ENCODE results near the gene SPI1.

SPI1 gene

GRCh38 chr11:47415091-47415854, 36.9 kb upstream of the SPI1 start:
- TF ChIP-seq CTCF (IDR thresholded peaks at IDR 0.05): no peak

GRCh38 chr11:47414685-47415070, 36.3 kb upstream of the SPI1 start:
- TF ChIP-seq CTCF (IDR thresholded peaks at IDR 0.05): no peak

GRCh38 chr11:47413908-47414684, 35.7 kb upstream of the SPI1 start:
- no peak for TF ChIP-seq CTCF (IDR thresholded peaks at IDR 0.05)

- TF ChIP-seq CTCF (IDR thresholded peaks at IDR 0.05): no peak
Measured at GRCh38 chr11:47413351-47413750, 35.0 kb upstream of the SPI1 start.

GRCh38 chr11:47411884-47412746, 33.8 kb upstream of the SPI1 start:
- peak; percentile 81 for TF ChIP-seq CTCF (IDR thresholded peaks at IDR 0.05)

GRCh38 chr11:47410370-47411264, 32.3 kb upstream of the SPI1 start:
- TF ChIP-seq CTCF (IDR thresholded peaks at IDR 0.05): no peak

All from LNCAP (cell line).